HCT116 (cell line): Measurements from ENCODE around the gene OXT.

Experiments
- POLR2A ChIP-seq: IDR thresholded peaks from 2 replicates; pipeline ENCODE4 v1.7.0; 2011; ENCODE audit warnings: borderline replicate concordance; ENCODE audit not compliant: insufficient read depth, insufficient read length; ENCODE audit errors: extremely low read depth
- YY1 ChIP-seq: IDR thresholded peaks from 2 replicates; pipeline ENCODE4 v1.6.1; 2011; ENCODE audit warnings: low read length, low read depth, moderate library complexity, mild to moderate bottlenecking; ENCODE audit not compliant: insufficient replicate concordance; ENCODE audit errors: extremely low read depth

GRCh38 chr20:3082955-3083952 is 11.8 kb downstream of the OXT start:
- TF ChIP-seq POLR2A (no peak), YY1 (no peak)
